ENCODE results near the gene DLK1.

The DLK1 gene

GRCh38 chr14:100747736-100748135, 21.0 kb downstream of the DLK1 start:
- no peak overlapping the region for H2BK120ac ChIP-seq (ENCODE audit: low read depth, low read length)
- no peak overlapping the region for H3K27ac ChIP-seq (ENCODE audit: low read length, poor library complexity, severe bottlenecking)
- no peak overlapping the region for H3K18ac ChIP-seq (ENCODE audit: low read depth in 1 of 2, low read length in 2 of 2)
- WGBS, result 89% methylated on average over 8 of the region's 8 CpGs
- no peaks in the 10 kb centered on the region for H3K79me1 ChIP-seq (replicated peaks; ENCODE audit: low read length, poor library complexity, severe bottlenecking)
- H3K9me3 ChIP-seq (ENCODE audit: control insufficient read depth, low read length), result no peaks in the 10 kb centered on the region
- no peak overlapping the region for H2BK5ac ChIP-seq (ENCODE audit: low read depth, low read length, poor library complexity, severe bottlenecking)
- no peak overlapping the region for H3K4me2 ChIP-seq (ENCODE audit: low read length, poor library complexity, severe bottlenecking)
- H4K8ac ChIP-seq (ENCODE audit: low read length), result no peak overlapping the region
- H3K23ac ChIP-seq (ENCODE audit: low read length in 2 of 2), result no peak overlapping the region
- no peak overlapping the region for H3K14ac ChIP-seq (ENCODE audit: low read length in 2 of 2)
- H3K36me3 ChIP-seq (ENCODE audit: control insufficient read depth in 1 of 2, insufficient read depth in 2 of 2, low read depth in 1 of 2, low read length in 2 of 2), result no peaks in the 10 kb centered on the region
- no peak for DNase-seq
- no peak overlapping the region for H2AFZ ChIP-seq (ENCODE audit: low read depth, low read length)
- H3K9ac ChIP-seq (ENCODE audit: low read length), result peak overlapping the region; percentile 36
- no peak overlapping the region for H2BK12ac ChIP-seq (ENCODE audit: low read length in 2 of 2)
- no peak overlapping the region for H2BK15ac ChIP-seq (ENCODE audit: low read depth, poor library complexity, severe bottlenecking)
- peaks cover 0 to 5% of the 10 kb centered on the region in 2 experiments for H3K27me3 ChIP-seq (ENCODE audit: control insufficient read depth in 1 of 2, insufficient read depth in 1 of 2, low read length in 2 of 2)
- no peak overlapping the region for H4K91ac ChIP-seq (ENCODE audit: low read length)
- H3K4ac ChIP-seq (ENCODE audit: low read depth in 1 of 2, low read length in 2 of 2), result no peak overlapping the region
- H3K4me3 ChIP-seq (ENCODE audit: insufficient read depth in 1 of 2, low read depth in 1 of 2, low read length in 2 of 2), result no peak overlapping the region
- no peak overlapping the region for H2AK5ac ChIP-seq (ENCODE audit: low read length, severe bottlenecking)
- peaks cover 3% of the 10 kb centered on the region for H3K4me1 ChIP-seq (ENCODE audit: control insufficient read depth, insufficient read depth, low read depth, low read length)

- Histone ChIP-seq H3K4me1 (ENCODE audit: control insufficient read depth, insufficient read depth, low read depth, low read length) (peaks cover 3% of the 10 kb centered on the region), H2BK12ac (ENCODE audit: low read length in 2 of 2) (no peak overlapping the region), H3K9me3 (ENCODE audit: control insufficient read depth, low read length) (no peaks in the 10 kb centered on the region), H3K36me3 (ENCODE audit: control insufficient read depth in 1 of 2, insufficient read depth in 2 of 2, low read depth in 1 of 2, low read length in 2 of 2) (no peaks in the 10 kb centered on the region), H4K91ac (ENCODE audit: low read length) (no peak overlapping the region), H3K4ac (ENCODE audit: low read depth in 1 of 2, low read length in 2 of 2) (peak overlapping the region in 1 of 2 experiments; percentile 2), H2BK120ac (ENCODE audit: low read depth, low read length) (no peak overlapping the region), H3K4me2 (ENCODE audit: low read length, poor library complexity, severe bottlenecking) (no peak overlapping the region), H2AK5ac (ENCODE audit: low read length, severe bottlenecking) (no peak overlapping the region), H4K8ac (ENCODE audit: low read length) (no peak overlapping the region), H3K4me3 (ENCODE audit: insufficient read depth in 1 of 2, low read depth in 1 of 2, low read length in 2 of 2) (no peak overlapping the region), H3K79me1 (replicated peaks; ENCODE audit: low read length, poor library complexity, severe bottlenecking) (no peaks in the 10 kb centered on the region), H3K27ac (ENCODE audit: low read length, poor library complexity, severe bottlenecking) (no peak overlapping the region), H3K23ac (ENCODE audit: low read length in 2 of 2) (no peak overlapping the region), H3K14ac (ENCODE audit: low read length in 2 of 2) (no peak overlapping the region), H3K27me3 (ENCODE audit: control insufficient read depth in 1 of 2, insufficient read depth in 1 of 2, low read length in 2 of 2) (peaks cover 0 to 9% of the 10 kb centered on the region in 2 experiments), H2BK5ac (ENCODE audit: low read depth, low read length, poor library complexity, severe bottlenecking) (no peak overlapping the region), H3K9ac (ENCODE audit: low read length) (no peak overlapping the region), H2BK15ac (ENCODE audit: low read depth, poor library complexity, severe bottlenecking) (no peak overlapping the region), H2AFZ (ENCODE audit: low read depth, low read length) (no peak overlapping the region), H3K18ac (ENCODE audit: low read depth in 1 of 2, low read length in 2 of 2) (no peak overlapping the region)
- 79% methylated on average over 5 of the region's 5 CpGs for WGBS
- no peak for DNase-seq
Observed at GRCh38 chr14:100748403-100748802, 21.7 kb downstream of the DLK1 start.

- WGBS, result 90% methylated on average over 8 of the region's 8 CpGs
- H3K4me2 ChIP-seq (ENCODE audit: low read length, poor library complexity, severe bottlenecking), result no peak overlapping the region
- no peak overlapping the region for H3K14ac ChIP-seq (ENCODE audit: low read length in 2 of 2)
- no peak overlapping the region for H2AFZ ChIP-seq (ENCODE audit: low read depth, low read length)
- no peak overlapping the region for H3K4ac ChIP-seq (ENCODE audit: low read depth in 1 of 2, low read length in 2 of 2)
- no peak overlapping the region for H2BK5ac ChIP-seq (ENCODE audit: low read depth, low read length, poor library complexity, severe bottlenecking)
- no peak overlapping the region for H4K8ac ChIP-seq (ENCODE audit: low read length)
- H3K27me3 ChIP-seq (ENCODE audit: control insufficient read depth in 1 of 2, insufficient read depth in 1 of 2, low read length in 2 of 2), result peaks cover 0 to 9% of the 10 kb centered on the region in 2 experiments
- H3K9me3 ChIP-seq (ENCODE audit: control insufficient read depth, low read length), result no peaks in the 10 kb centered on the region
- no peak overlapping the region for H3K9ac ChIP-seq (ENCODE audit: low read length)
- H2BK12ac ChIP-seq (ENCODE audit: low read length in 2 of 2), result no peak overlapping the region
- no peak overlapping the region for H3K27ac ChIP-seq (ENCODE audit: low read length, poor library complexity, severe bottlenecking)
- no peak overlapping the region for H3K4me3 ChIP-seq (ENCODE audit: insufficient read depth in 1 of 2, low read depth in 1 of 2, low read length in 2 of 2)
- no peak overlapping the region for H2BK120ac ChIP-seq (ENCODE audit: low read depth, low read length)
- no peak overlapping the region for H3K18ac ChIP-seq (ENCODE audit: low read depth in 1 of 2, low read length in 2 of 2)
- H2AK5ac ChIP-seq (ENCODE audit: low read length, severe bottlenecking), result no peak overlapping the region
- H4K91ac ChIP-seq (ENCODE audit: low read length), result no peak overlapping the region
- no peaks in the 10 kb centered on the region for H3K79me1 ChIP-seq (replicated peaks; ENCODE audit: low read length, poor library complexity, severe bottlenecking)
- DNase-seq, result no peak
- no peak overlapping the region for H2BK15ac ChIP-seq (ENCODE audit: low read depth, poor library complexity, severe bottlenecking)
- H3K4me1 ChIP-seq (ENCODE audit: control insufficient read depth, insufficient read depth, low read depth, low read length), result peaks cover 3% of the 10 kb centered on the region
- H3K23ac ChIP-seq (ENCODE audit: low read length in 2 of 2), result no peak overlapping the region
- H3K36me3 ChIP-seq (ENCODE audit: control insufficient read depth in 1 of 2, insufficient read depth in 2 of 2, low read depth in 1 of 2, low read length in 2 of 2), result no peaks in the 10 kb centered on the region
Observed at GRCh38 chr14:100748944-100749343, 22.3 kb downstream of the DLK1 start.

- H4K8ac ChIP-seq (ENCODE audit: low read length), result no peak overlapping the region
- H3K14ac ChIP-seq (ENCODE audit: low read length in 2 of 2), result no peak overlapping the region
- no peak overlapping the region for H2BK5ac ChIP-seq (ENCODE audit: low read depth, low read length, poor library complexity, severe bottlenecking)
- H3K36me3 ChIP-seq (ENCODE audit: control insufficient read depth in 1 of 2, insufficient read depth in 2 of 2, low read depth in 1 of 2, low read length in 2 of 2), result no peaks in the 10 kb centered on the region
- H3K4me1 ChIP-seq (ENCODE audit: control insufficient read depth, insufficient read depth, low read depth, low read length), result peaks cover 3% of the 10 kb centered on the region
- H3K18ac ChIP-seq (ENCODE audit: low read depth in 1 of 2, low read length in 2 of 2), result no peak overlapping the region
- H2BK12ac ChIP-seq (ENCODE audit: low read length in 2 of 2), result no peak overlapping the region
- H2AK5ac ChIP-seq (ENCODE audit: low read length, severe bottlenecking), result no peak overlapping the region
- no peak overlapping the region for H3K23ac ChIP-seq (ENCODE audit: low read length in 2 of 2)
- H3K27me3 ChIP-seq (ENCODE audit: control insufficient read depth in 1 of 2, insufficient read depth in 1 of 2, low read length in 2 of 2), result peaks cover 0 to 9% of the 10 kb centered on the region in 2 experiments
- WGBS, result 89% methylated on average over 7 of the region's 10 CpGs
- H4K91ac ChIP-seq (ENCODE audit: low read length), result no peak overlapping the region
- no peak overlapping the region for H3K4me2 ChIP-seq (ENCODE audit: low read length, poor library complexity, severe bottlenecking)
- no peak overlapping the region for H2BK15ac ChIP-seq (ENCODE audit: low read depth, poor library complexity, severe bottlenecking)
- H2AFZ ChIP-seq (ENCODE audit: low read depth, low read length), result no peak overlapping the region
- DNase-seq, result no peak
- no peak overlapping the region for H2BK120ac ChIP-seq (ENCODE audit: low read depth, low read length)
- H3K9ac ChIP-seq (ENCODE audit: low read length), result no peak overlapping the region
- H3K27ac ChIP-seq (ENCODE audit: low read length, poor library complexity, severe bottlenecking), result no peak overlapping the region
- H3K9me3 ChIP-seq (ENCODE audit: control insufficient read depth, low read length), result no peaks in the 10 kb centered on the region
- no peak overlapping the region for H3K4ac ChIP-seq (ENCODE audit: low read depth in 1 of 2, low read length in 2 of 2)
- H3K79me1 ChIP-seq (replicated peaks; ENCODE audit: low read length, poor library complexity, severe bottlenecking), result no peaks in the 10 kb centered on the region
- H3K4me3 ChIP-seq (ENCODE audit: insufficient read depth in 1 of 2, low read depth in 1 of 2, low read length in 2 of 2), result no peak overlapping the region
Observed at GRCh38 chr14:100749967-100750597, 23.4 kb downstream of the DLK1 start.

Data from mesenchymal stem cell (in vitro differentiated cells and primary cell).